Left renal pelvis (tissue), 4 donors: ENCODE data around the gene KCNJ3. TPM values are rescaled to one million over a fixed set of nuclear protein-coding genes. Genes with fewer than 3 reads are reported as not detected.

Source experiments
- DNase-seq, 4 donors: peaks; one replicate each; pipeline ENCODE4 v3.0.0-alpha.2; 2013; ENCODE audit warnings: low read depth in 4 of 4, low spot score in 3 of 4
- polyA plus RNA-seq, 4 donors: library from polyadenylated mRNA; unstranded; fragments of 120-200 nt; gene quantifications; one replicate each; pipeline ENCODE4 v1.2.1, GENCODE V29; 2013; ENCODE audit not compliant: insufficient read length in 4 of 4

KCNJ3 gene
- polyA plus RNA-seq, 4 donors: 0.63 to 8.5 (median 6.6) TPM

DNA sequence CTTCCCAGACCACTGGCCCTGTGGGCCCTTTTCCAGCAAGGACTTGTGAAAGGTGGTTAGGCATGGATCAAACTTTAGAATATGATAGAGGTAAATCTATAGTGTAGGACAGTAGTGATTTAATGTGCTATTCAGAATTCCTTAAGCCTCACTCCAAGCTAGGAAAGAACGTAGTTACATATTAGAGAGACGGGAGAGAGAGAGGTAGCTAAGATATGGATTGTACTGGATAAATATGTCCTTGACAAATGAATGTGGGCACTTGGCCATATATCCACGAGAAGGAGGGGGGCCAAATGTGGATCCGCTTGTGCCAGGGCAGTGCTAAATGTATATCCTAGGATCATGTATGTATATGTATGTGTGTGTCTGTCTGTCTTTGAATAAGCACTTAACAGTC, 6.5 kb downstream of the KCNJ3 start:
- no peak for DNase-seq

DNA sequence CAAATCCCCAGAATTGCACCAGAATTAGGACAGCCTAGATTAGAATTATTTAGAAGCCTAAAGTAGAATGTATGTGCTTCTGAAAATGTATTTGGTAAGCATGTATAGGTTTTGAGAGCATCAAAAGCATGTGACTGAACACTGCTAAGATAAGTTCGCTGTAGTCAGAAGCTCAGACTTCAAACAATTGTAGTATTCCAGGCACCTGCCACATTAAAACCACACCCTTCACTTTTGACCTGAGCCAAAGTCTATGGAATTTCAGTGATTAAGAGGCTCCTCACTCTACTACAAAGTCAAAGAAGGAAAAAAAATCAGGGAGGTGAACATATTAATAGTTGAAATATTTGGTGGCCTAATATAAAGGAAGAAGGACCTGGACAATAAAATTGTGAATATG, 8.2 kb downstream of the KCNJ3 start:
- DNase-seq: no peak

DNA sequence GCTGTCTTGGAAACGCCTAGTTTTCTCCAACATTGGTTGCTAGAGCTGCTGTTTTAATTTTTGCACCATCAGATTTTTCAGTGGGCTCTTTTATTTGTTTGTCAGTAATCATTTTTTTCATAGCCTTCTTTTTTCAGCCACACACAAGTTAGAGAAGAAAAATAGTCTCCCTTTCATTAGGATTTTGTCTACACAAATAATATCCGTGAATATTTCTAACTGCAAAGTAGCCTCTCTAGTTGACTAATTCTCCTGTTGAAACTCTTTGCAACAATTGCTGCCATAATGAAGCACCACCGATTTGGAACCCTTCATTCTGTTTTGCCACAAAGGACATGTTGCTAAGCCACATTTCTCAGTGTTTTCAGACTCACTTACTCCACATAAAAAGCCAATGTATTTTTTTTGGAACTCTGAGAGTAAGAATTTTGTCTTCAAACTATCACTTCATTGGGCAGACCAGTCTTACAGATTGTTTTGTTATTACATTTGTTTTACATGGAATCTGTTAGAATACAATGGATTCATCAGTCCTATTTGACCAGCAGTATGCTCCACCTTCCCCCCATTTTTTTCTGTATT, 9.6 kb downstream of the KCNJ3 start:
- DNase-seq: no peak

DNA sequence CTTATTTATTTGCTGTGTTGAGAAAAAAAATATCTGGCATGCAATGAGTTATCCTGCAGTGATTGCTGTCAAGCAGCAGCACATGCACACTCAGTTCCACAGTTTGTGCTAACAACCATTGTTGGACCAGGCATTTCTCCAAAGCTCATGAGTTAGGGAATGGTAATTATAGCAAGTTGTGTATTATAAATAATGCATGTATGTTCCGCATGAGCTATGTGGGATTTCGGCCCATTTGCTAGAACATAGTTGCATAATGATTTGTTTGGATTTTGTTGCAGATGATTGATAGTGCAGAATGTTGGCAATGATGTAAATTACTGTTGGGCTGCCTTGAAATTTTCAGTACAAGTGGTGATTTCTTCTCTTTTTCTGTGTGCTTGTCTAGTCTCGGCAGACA, 10.7 kb downstream of the KCNJ3 start:
- no peak for DNase-seq

DNA sequence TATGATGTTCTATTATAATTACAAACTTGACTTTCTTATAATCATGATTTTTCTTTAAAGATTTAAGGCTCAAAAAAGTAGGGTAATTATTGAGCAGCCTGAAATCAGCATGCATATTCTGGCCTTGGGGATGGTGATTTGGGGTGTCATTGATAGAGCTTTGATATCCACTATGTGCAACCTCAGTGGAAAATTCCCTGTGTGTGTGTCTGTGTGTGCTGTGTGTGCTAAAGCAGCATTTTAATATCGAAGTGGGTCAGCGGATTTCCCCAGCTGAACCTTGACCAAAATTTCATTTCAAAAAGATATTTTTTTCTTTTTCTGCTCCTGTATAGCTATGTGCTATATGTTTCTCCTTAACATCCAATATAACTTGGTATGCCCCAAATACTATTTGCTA, 11.6 kb downstream of the KCNJ3 start:
- no peak for DNase-seq

DNA sequence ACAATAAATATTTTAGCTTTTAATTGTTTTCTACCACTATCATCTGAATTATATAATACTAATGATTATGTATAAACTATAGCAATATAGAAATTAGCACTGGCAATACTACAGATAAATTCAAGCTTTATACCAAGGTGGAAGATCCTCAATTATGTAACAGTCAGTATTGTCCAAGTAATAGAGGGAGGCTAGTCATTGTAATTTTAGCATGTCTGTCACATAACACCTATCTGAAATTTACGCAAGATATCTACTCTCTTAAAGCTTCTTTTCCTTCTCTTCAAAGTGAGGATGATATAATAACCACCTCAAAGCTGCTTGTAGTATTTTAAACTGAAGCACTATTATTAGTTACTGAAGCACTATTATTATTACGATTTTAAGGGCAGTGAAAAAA, 12.2 kb downstream of the KCNJ3 start:
- DNase-seq: no peak

DNA sequence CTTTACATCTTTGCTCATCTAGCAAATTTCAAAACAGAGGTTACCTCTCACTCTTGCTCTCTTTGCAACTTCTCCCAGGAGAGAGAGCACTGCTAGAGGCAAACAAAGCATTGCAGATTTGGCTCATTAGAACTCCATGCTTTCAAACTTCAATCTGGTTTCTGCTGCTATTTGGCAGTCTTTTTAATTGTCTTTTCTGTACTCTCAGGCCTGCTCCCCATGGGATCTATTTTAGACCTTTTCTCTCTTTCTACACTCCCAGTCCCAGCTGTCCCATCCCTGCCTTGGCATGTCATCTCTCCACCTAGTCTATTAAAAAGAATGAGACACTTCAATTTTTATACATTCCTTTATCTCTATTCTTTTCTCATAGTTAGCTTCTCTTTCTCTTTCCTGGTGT, 15.2 kb downstream of the KCNJ3 start:
- DNase-seq: no peak

DNA sequence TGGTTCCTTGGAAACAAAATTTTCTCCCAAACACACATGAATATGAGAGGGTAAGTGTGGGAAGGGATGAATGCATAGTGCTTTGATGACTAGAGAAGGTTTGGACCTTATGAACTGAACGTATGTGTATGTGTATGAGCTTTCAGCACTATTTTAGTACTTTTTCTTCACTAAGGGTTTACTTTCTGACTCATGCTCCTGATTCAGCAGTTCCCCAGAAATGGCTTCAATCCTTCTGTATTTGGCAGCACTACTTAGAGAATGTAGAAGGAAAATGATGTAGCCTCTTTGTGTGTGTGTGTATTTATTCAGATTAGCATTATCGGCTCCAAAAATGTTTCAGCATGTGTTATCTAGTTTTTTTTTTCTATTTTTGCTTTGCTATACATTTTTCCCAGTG, 22.2 kb downstream of the KCNJ3 start:
- no peak for DNase-seq

DNA sequence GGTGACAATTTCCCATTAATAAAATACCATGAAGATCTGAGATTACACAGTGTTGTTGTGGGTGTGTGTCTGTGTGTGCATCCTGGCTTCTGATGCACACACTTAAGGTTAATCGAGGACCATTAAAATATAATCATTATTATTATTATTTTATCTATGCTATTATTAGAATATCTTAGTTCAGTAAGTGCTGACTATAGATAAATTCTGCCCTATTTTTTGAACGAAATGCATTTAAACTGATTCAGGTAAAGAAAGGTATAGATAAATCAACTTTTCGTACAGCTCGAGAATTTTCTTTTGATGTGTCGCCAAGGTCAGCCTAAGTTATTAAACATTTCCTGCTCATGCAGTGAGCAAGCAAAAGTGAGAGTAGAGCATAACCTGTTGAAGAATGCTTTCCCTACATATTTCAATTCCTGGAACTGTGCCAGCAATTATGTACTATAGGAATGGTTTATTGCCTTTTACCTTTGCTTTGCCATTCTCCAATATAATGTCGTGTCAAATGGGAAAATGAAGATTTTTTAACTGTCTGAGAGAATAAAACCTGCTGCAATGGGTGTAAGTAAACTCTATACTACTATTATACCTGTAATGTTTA, 25.8 kb downstream of the KCNJ3 start:
- DNase-seq: no peak

DNA sequence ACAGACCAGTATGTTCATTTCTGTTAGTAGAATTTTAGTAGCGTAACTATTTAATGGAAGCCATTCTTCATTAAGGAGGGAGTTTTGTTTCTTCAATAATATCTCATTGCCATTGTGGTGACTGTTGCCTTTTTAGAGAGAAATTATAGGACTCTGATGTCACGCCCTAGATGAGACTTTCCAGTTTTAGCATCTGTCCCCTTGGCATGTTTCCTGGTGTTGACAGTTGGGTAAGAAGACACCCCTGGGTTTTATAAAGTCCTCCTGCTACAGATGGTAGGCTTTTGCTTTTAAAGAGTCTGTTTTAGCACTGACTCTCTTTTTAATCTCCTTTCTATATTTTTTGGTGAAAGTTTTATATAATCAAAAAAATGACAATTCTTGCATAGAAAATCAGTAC, 41.9 kb downstream of the KCNJ3 start:
- DNase-seq: no peak

DNA sequence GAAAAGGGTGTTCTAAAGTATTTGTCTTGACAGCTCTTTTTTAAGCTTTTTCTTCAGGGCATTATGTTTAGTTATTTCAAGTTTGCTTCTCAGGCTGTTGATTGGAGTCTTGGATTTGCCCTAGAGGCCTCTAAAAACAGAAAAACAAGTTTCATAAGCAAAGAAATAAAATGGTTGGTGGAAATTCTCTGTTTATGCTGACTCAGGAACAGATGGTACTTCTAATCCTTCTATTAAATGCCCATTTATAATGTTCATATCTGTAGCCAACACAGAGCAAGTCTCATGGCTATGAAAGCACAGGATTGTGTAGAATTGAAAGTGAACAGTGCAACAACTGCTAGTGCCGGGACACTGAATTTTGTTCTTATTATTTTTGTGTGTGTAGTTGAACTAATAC, 60.4 kb downstream of the KCNJ3 start:
- no peak for DNase-seq

DNA sequence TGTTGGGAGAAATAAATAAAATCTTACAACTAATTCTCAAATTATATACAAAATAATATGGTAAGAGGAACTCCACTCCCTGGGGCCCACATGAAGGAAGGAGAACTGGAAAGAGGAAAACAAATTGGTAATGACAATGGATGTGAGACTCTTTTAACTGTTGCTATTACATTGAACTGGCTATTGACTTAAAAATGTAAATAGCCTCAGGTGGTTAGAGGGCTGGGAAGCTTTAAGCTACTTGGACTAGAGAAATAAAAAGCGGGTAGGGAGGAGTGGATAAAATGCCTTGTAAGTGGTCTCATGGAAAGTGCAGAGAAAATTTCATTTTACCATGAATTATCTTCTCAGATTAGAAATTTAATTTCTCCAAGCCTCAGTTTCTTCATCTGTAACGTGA, 64.1 kb downstream of the KCNJ3 start:
- DNase-seq: no peak

DNA sequence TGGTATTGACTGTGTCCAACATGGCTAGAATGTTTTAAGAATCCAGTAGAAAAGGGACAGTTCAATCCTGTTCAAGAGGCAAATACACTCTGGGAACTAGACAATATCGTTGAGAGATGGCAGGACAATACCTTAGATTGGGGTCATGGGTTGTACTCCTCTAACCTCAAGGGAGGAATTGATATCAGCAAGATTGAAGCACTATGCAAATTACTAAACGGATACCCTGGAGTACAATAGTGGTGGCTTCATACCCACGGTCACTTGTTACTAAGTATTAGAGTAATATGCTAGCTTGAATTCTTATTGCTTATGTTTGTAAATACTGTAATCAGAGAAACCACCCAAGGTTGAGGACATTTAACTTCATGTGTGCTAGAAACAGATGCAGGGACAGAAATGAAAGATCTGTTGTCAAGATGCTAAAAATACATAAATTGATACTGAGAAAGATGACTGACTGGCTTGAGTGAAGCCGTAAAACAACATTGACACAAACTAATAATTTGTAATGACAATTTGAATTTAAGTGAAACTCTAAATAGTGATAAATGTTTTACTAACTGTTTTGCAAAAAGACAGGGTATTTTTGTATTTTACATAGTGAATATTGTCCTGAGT, 73.3 kb downstream of the KCNJ3 start:
- DNase-seq: no peak

DNA sequence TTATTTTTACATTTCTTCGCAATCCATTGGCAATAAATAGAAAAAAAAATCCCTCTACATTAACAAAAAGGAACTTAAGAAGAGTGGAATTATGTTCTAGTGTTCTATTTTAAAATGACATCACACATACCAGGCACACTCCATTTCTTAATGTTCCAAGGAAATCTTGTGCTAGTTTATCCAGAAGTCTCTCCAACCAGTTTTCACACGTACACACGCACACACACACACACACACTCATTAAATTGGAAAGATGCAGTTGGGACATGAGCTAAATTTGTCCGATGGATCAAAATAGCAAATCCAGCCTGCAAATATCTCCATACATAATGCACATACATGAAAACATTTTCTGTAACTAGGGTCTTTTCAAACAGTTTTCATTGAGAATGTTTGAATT, 78.3 kb downstream of the KCNJ3 start:
- no peak for DNase-seq

DNA sequence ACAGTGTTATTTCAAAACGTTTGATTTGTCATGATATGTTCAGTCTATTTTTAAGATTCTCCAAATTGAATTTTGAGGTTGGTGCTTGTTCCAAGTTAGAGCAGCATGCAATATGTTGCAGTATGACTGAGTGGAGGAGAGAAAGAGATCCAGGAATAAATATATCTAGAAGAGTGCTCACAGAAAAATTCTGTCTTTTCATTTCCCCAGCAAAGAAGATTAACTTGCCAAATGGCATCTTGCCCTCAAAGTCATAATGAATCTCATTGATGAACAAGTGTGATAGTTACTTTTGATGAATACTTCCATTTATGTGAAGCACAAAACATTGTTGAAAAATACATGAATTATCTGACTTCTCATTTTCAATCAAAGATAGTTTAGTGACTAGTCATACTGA, 95.9 kb downstream of the KCNJ3 start:
- DNase-seq: no peak

DNA sequence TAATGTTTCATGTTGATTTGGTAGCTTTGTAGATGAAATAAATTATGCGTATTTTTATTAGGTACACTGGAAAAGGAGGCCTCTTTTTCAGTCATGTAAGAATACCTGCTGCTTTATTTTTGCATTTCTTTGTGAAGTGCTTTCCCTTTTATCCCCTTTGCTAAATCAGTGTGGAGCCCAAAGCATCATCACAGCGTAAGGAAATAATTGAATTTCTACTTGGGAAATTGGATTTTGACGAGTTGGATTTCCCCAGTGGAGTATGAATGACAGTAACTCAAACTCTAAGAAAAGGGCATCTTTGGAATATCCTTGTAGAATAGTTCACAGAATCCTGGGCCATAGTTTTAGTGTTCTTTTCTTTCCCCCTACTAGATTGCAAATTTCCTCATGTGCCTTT, 97.2 kb downstream of the KCNJ3 start:
- DNase-seq: no peak

DNA sequence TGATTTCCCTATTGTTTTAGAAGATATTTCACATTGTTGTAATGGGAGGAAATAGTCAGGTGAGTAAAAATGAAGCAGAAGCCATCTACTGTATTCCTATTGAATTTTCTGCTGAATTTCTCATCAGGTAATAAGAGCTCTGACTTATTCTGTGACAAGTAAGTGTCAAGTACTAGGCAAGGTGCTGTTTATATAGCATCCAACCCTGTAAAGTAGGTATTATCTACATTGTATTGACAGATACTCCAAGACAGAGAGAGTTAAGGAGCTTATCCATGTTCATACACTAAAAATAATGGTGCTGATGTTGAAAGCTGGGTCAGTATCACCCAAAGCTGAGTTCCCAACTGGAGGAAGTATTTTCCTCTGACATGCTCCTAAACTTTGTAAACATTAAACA, 106.0 kb downstream of the KCNJ3 start:
- no peak for DNase-seq

DNA sequence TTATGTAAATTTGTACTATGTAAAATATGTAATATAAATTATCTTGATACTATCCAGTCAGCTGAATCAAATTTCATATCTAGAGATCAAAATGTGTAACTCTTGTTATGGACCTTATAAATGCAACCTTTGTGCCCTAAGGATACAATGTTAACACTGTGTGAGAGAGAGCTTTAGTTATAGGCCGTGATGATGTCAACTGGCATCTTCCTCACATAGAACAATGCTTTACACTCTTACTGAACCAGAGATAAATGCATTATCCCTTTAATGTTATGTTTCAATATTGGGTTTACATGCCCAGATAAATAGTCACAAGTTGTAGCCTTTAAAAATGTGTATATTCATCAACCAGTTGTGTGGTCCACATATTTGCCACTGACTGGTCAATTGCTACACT, 115.1 kb downstream of the KCNJ3 start:
- no peak for DNase-seq

DNA sequence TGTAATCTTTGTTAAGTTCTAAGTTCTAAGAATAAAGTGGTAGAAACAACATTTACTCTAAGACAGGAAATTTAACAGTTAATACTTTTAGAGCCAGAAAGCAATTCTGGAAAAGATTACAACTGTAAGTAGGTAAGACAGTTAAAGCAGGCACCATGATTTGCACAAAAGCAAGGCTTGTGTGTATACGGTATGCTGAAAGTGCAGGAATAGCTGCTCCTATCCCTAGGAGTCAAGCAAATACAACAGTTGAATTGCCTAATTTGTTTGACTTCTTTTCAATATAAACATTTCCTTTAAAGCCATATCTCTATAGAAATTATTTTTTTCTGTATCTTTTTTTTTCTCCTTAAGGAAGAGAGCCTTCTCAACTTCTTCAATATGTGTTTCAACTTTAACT, 116.4 kb downstream of the KCNJ3 start:
- DNase-seq: no peak

DNA sequence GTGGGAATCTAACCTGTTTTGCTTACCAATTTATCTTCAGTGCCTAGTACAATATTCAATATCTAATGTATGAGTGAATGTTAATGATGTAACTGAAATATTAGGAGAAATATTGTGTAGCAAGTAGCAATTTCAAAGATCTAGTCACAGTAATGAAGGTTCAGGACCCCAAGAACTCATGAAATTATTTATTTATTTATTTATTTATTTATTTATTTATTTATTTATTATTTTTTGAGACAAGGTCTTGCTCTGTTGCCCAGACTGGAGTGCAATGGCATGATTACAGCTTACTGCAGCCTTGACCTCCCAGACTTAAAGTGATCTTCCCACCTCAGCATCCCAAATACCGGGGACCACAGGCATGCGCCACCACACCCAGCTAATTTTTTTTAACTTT, 126.9 kb downstream of the KCNJ3 start:
- DNase-seq: no peak

DNA sequence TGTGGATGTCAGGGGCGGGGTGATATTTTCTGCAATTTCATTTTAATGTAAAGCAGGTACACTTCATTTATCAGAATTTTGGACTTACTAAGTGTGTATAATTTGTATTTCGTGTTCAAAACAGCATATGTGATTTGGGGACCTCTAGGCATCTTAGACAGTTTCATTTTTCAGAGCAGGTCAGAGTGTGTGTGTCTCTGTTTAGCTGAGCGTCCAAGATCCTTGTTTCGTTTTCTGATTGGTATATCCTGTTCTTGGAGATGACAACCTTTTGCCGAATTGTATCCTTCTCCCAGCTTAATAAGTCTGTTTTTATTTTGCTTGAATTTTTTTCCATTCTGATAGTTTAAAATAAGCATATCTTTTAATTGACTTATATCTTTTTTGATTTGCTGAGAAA, 128.3 kb downstream of the KCNJ3 start:
- no peak for DNase-seq

DNA sequence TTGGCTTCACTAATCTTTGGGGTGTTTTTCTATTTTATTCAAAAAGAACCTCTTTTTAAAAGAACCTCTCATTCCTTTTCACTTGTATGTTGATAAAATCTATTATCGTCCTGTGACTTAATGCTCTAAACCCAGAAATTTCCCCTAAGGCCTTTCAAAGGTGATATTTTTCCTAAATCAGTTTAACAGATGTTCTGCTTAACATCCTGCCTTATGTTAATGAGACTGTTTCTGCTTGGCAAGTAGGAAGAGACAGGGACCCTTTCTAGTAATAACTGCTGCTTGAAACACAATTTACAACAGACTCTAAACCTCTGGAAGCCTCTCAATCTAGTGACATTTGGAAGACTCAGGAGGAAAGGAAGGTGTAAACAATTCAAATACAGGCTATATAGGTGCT, 128.8 kb downstream of the KCNJ3 start:
- no peak for DNase-seq

DNA sequence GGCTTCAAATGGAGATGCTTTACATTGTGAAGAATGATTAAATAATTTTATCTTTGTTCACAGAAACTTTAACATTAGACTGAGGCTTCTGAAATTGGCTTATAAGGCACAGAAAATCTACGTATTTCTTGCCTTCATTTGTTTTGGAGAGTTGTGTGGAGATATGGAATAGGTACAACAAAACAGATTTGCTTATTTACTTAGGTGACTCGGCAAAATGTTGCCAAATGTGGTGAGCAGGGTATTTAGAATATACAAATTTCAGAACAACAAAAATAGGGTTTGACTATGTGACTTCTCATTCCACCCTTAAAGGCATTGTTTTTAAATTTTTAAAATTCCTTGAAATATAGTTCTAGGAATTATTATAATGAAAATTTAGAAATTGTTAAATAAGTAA, 134.2 kb downstream of the KCNJ3 start:
- no peak for DNase-seq
